ENCODE results near the gene SLC19A1.

The SLC19A1 gene

GRCh38 chr21:45538381-45539045 is 3.7 kb downstream of the SLC19A1 start:
- no peaks in the 10 kb centered on the region for H3K36me3 ChIP-seq (ENCODE audit: control insufficient read depth, insufficient read depth, low read length)
- DNase-seq: no peak
- H3K4me3 ChIP-seq (ENCODE audit: insufficient read depth, low read depth, low read length, poor library complexity, severe bottlenecking): no peak overlapping the region
- no peak overlapping the region for H3K27ac ChIP-seq (ENCODE audit: insufficient read depth, low read length, poor library complexity, severe bottlenecking)
- no peaks in the 10 kb centered on the region for H3K27me3 ChIP-seq (replicated peaks; ENCODE audit: control insufficient read depth, insufficient read depth, low read length, poor library complexity, severe bottlenecking)
- peaks cover 11% of the 10 kb centered on the region for H3K4me1 ChIP-seq (ENCODE audit: control insufficient read depth, insufficient read depth, low read length, poor library complexity, severe bottlenecking)
- H3K9me3 ChIP-seq (ENCODE audit: control insufficient read depth, low read length): no peaks in the 10 kb centered on the region

GRCh38 chr21:45537746-45538291 is 4.4 kb downstream of the SLC19A1 start:
- Histone ChIP-seq H3K27ac (ENCODE audit: insufficient read depth, low read length, poor library complexity, severe bottlenecking) (no peak overlapping the region), H3K4me3 (ENCODE audit: insufficient read depth, low read depth, low read length, poor library complexity, severe bottlenecking) (no peak overlapping the region), H3K36me3 (ENCODE audit: control insufficient read depth, insufficient read depth, low read length) (no peaks in the 10 kb centered on the region), H3K9me3 (ENCODE audit: control insufficient read depth, low read length) (no peaks in the 10 kb centered on the region), H3K4me1 (ENCODE audit: control insufficient read depth, insufficient read depth, low read length, poor library complexity, severe bottlenecking) (peaks cover 15% of the 10 kb centered on the region), H3K27me3 (replicated peaks; ENCODE audit: control insufficient read depth, insufficient read depth, low read length, poor library complexity, severe bottlenecking) (no peaks in the 10 kb centered on the region)
- DNase-seq: no peak

- H3K27ac ChIP-seq (ENCODE audit: insufficient read depth, low read length, poor library complexity, severe bottlenecking): no peak overlapping the region
- peaks cover 13% of the 10 kb centered on the region for H3K4me1 ChIP-seq (ENCODE audit: control insufficient read depth, insufficient read depth, low read length, poor library complexity, severe bottlenecking)
Measured at GRCh38 chr21:45537111-45537745, 5.0 kb downstream of the SLC19A1 start.

GRCh38 chr21:45536301-45537081 is 5.7 kb downstream of the SLC19A1 start:
- Histone ChIP-seq H3K27me3 (replicated peaks; ENCODE audit: control insufficient read depth, insufficient read depth, low read length, poor library complexity, severe bottlenecking) (no peaks in the 10 kb centered on the region), H3K27ac (ENCODE audit: insufficient read depth, low read length, poor library complexity, severe bottlenecking) (no peak overlapping the region), H3K36me3 (ENCODE audit: control insufficient read depth, insufficient read depth, low read length) (no peaks in the 10 kb centered on the region), H3K4me1 (ENCODE audit: control insufficient read depth, insufficient read depth, low read length, poor library complexity, severe bottlenecking) (peaks cover 12% of the 10 kb centered on the region), H3K4me3 (ENCODE audit: insufficient read depth, low read depth, low read length, poor library complexity, severe bottlenecking) (no peak overlapping the region), H3K9me3 (ENCODE audit: control insufficient read depth, low read length) (no peaks in the 10 kb centered on the region)
- DNase-seq: no peak

More at GRCh38 chr21:45537111-45537745, 5.0 kb downstream of the SLC19A1 start:
- DNase-seq: no peak
- H3K36me3 ChIP-seq (ENCODE audit: control insufficient read depth, insufficient read depth, low read length): no peaks in the 10 kb centered on the region
- no peak overlapping the region for H3K4me3 ChIP-seq (ENCODE audit: insufficient read depth, low read depth, low read length, poor library complexity, severe bottlenecking)
- no peaks in the 10 kb centered on the region for H3K27me3 ChIP-seq (replicated peaks; ENCODE audit: control insufficient read depth, insufficient read depth, low read length, poor library complexity, severe bottlenecking)
- no peaks in the 10 kb centered on the region for H3K9me3 ChIP-seq (ENCODE audit: control insufficient read depth, low read length)

GRCh38 chr21:45535341-45536081 is 6.7 kb downstream of the SLC19A1 start:
- no peak for DNase-seq
- Histone ChIP-seq H3K36me3 (ENCODE audit: control insufficient read depth, insufficient read depth, low read length) (no peaks in the 10 kb centered on the region), H3K4me1 (ENCODE audit: control insufficient read depth, insufficient read depth, low read length, poor library complexity, severe bottlenecking) (peaks cover 10% of the 10 kb centered on the region), H3K4me3 (ENCODE audit: insufficient read depth, low read depth, low read length, poor library complexity, severe bottlenecking) (no peak overlapping the region), H3K9me3 (ENCODE audit: control insufficient read depth, low read length) (no peaks in the 10 kb centered on the region), H3K27me3 (replicated peaks; ENCODE audit: control insufficient read depth, insufficient read depth, low read length, poor library complexity, severe bottlenecking) (no peaks in the 10 kb centered on the region), H3K27ac (ENCODE audit: insufficient read depth, low read length, poor library complexity, severe bottlenecking) (no peak overlapping the region)

GRCh38 chr21:45534636-45535331 is 7.5 kb downstream of the SLC19A1 start:
- Histone ChIP-seq H3K27me3 (replicated peaks; ENCODE audit: control insufficient read depth, insufficient read depth, low read length, poor library complexity, severe bottlenecking) (no peaks in the 10 kb centered on the region), H3K27ac (ENCODE audit: insufficient read depth, low read length, poor library complexity, severe bottlenecking) (no peak overlapping the region), H3K9me3 (ENCODE audit: control insufficient read depth, low read length) (no peaks in the 10 kb centered on the region), H3K4me3 (ENCODE audit: insufficient read depth, low read depth, low read length, poor library complexity, severe bottlenecking) (no peak overlapping the region), H3K4me1 (ENCODE audit: control insufficient read depth, insufficient read depth, low read length, poor library complexity, severe bottlenecking) (peaks cover 10% of the 10 kb centered on the region), H3K36me3 (ENCODE audit: control insufficient read depth, insufficient read depth, low read length) (peaks cover 5% of the 10 kb centered on the region)
- DNase-seq: no peak

- no peaks in the 10 kb centered on the region for H3K27me3 ChIP-seq (replicated peaks; ENCODE audit: control insufficient read depth, insufficient read depth, low read length, poor library complexity, severe bottlenecking)
- H3K4me3 ChIP-seq (ENCODE audit: insufficient read depth, low read depth, low read length, poor library complexity, severe bottlenecking): no peak overlapping the region
- no peak overlapping the region for H3K27ac ChIP-seq (ENCODE audit: insufficient read depth, low read length, poor library complexity, severe bottlenecking)
- DNase-seq: no peak
- H3K9me3 ChIP-seq (ENCODE audit: control insufficient read depth, low read length): no peaks in the 10 kb centered on the region
- peaks cover 10% of the 10 kb centered on the region for H3K4me1 ChIP-seq (ENCODE audit: control insufficient read depth, insufficient read depth, low read length, poor library complexity, severe bottlenecking)
- peaks cover 7% of the 10 kb centered on the region for H3K36me3 ChIP-seq (ENCODE audit: control insufficient read depth, insufficient read depth, low read length)
Measured at GRCh38 chr21:45533846-45534635, 8.2 kb downstream of the SLC19A1 start.

- Histone ChIP-seq H3K9me3 (ENCODE audit: control insufficient read depth, low read length) (no peaks in the 10 kb centered on the region), H3K27ac (ENCODE audit: insufficient read depth, low read length, poor library complexity, severe bottlenecking) (no peak overlapping the region), H3K4me1 (ENCODE audit: control insufficient read depth, insufficient read depth, low read length, poor library complexity, severe bottlenecking) (peaks cover 10% of the 10 kb centered on the region), H3K27me3 (replicated peaks; ENCODE audit: control insufficient read depth, insufficient read depth, low read length, poor library complexity, severe bottlenecking) (no peaks in the 10 kb centered on the region), H3K36me3 (ENCODE audit: control insufficient read depth, insufficient read depth, low read length) (peaks cover 7% of the 10 kb centered on the region), H3K4me3 (ENCODE audit: insufficient read depth, low read depth, low read length, poor library complexity, severe bottlenecking) (no peak overlapping the region)
- no peak for DNase-seq
Measured at GRCh38 chr21:45533361-45533845, 8.8 kb downstream of the SLC19A1 start.

Data from effector memory CD4-positive, alpha-beta T cell (primary cell).